Peyer's patch (tissue), 4 donors: ENCODE data around the gene SPATA22. TPM values are rescaled to one million over a fixed set of nuclear protein-coding genes. Genes with fewer than 3 reads are reported as not detected.
A peak's percentile ranks its signal among the peaks of the same experiment; 100 is the strongest.

Experiments used
- DNase-seq, 3 donors: peaks; one replicate each; pipeline ENCODE4 v3.0.0-alpha.2; 2017 to 2019
- H3K27ac ChIP-seq, 4 donors: fragments of 200-600 bp; sonication (generic); one replicate each; pipeline ENCODE4 v1.5.1; 2016 to 2019
- H3K27me3 ChIP-seq, 2 donors: fragments of 200-600 bp; sonication (generic); one replicate each; pipeline ENCODE4 v1.5.1; 2019
- H3K36me3 ChIP-seq, 3 donors: fragments of 200-600 bp; sonication (generic); one replicate each; pipeline ENCODE4 v1.5.1; 2016 to 2019
- H3K4me1 ChIP-seq, 4 donors: fragments of 200-600 bp; sonication (generic); one replicate each; pipeline ENCODE4 v1.5.1; 2016 to 2019
- H3K4me3 ChIP-seq, 4 donors: fragments of 200-600 bp; sonication (generic); 1 replicate in 3 of 4; 2 replicates in 1 of 4; pipeline ENCODE4 v1.5.1; 2016 to 2019; ENCODE audit warnings: mild to moderate bottlenecking in 1 of 4
- H3K9me3 ChIP-seq, 4 donors: fragments of 200-600 bp; sonication (generic); one replicate each; pipeline ENCODE4 v1.5.1; 2016 to 2019; ENCODE audit warnings: mild to moderate bottlenecking in 1 of 4
- POLR2A ChIP-seq, 2 donors: fragments of 450-650 bp; IDR thresholded peaks; one replicate each; pipeline ENCODE4 v1.5.1; 2017; ENCODE audit warnings: antibody characterized with exemption in 2 of 2, mild to moderate bottlenecking in 2 of 2, moderate library complexity in 2 of 2
- total RNA-seq, 4 donors: library from RNA; depleted of rRNA; stranded (reverse); fragments of >200 nt; gene quantifications; one replicate each; pipeline ENCODE4 v1.1.0, GENCODE V29; 2016
- TF ChIP-seq, protein P1 (sequence below), 6 experiments: fragments of 450-650 bp in 4 of 6; fragments of 200-600 bp in 2 of 6; sonication (generic) in 1 of 6; IDR thresholded peaks; one replicate each; pipeline ENCODE4 v1.5.1; 2017 to 2019; ENCODE audit warnings: antibody characterized with exemption in 6 of 6, mild to moderate bottlenecking in 3 of 6, moderate library complexity in 1 of 6

Gene SPATA22
- total RNA-seq, 4 donors from 2014 or later: not detected

DNA sequence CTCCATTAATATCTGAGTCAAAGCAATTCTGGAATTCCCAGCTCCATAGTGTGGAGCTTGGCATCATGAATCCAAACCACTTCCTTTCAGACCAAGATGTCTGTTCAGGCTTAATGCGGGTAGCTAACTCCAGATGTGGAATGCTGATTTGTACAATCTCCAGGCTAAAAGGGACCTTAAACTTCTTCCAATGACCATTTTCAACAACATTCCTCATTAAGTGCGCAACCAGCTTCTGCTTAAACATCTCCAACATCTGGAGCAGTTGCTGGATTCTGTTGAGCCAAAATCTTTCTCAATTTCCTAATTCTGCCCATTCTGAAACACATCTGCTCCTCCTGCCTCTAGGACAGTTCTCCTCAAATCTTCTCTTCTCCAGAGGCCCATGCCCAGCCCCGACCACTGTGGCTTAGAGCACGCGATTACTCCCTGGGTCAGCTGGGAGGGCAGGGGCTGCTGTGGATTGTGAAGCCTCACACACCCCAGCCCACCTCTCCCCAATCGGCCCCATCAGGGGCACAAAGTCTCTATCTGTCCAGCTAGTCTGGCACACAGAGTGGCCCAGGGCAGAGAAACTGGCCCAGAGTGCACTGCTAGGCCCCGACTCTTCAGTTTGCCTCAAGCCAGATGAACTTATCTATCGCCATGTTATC is 40.4 kb upstream of the SPATA22 start:
- H3K36me3 ChIP-seq: no peaks in the 10 kb centered on the region
- H3K27me3 ChIP-seq: no peaks in the 10 kb centered on the region
- peak overlapping the region; percentile 15 to 68 (median 36) for H3K27ac ChIP-seq
- no peaks in the 10 kb centered on the region for H3K9me3 ChIP-seq
- no peaks in the 10 kb centered on the region for H3K4me1 ChIP-seq
- no peak overlapping the region for H3K4me3 ChIP-seq
- TF ChIP-seq, protein P1, sequence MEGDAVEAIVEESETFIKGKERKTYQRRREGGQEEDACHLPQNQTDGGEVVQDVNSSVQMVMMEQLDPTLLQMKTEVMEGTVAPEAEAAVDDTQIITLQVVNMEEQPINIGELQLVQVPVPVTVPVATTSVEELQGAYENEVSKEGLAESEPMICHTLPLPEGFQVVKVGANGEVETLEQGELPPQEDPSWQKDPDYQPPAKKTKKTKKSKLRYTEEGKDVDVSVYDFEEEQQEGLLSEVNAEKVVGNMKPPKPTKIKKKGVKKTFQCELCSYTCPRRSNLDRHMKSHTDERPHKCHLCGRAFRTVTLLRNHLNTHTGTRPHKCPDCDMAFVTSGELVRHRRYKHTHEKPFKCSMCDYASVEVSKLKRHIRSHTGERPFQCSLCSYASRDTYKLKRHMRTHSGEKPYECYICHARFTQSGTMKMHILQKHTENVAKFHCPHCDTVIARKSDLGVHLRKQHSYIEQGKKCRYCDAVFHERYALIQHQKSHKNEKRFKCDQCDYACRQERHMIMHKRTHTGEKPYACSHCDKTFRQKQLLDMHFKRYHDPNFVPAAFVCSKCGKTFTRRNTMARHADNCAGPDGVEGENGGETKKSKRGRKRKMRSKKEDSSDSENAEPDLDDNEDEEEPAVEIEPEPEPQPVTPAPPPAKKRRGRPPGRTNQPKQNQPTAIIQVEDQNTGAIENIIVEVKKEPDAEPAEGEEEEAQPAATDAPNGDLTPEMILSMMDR (IDR thresholded peaks at IDR 0.05): no peak
- no peak for TF ChIP-seq POLR2A (IDR thresholded peaks at IDR 0.05)
- no peak for DNase-seq

DNA sequence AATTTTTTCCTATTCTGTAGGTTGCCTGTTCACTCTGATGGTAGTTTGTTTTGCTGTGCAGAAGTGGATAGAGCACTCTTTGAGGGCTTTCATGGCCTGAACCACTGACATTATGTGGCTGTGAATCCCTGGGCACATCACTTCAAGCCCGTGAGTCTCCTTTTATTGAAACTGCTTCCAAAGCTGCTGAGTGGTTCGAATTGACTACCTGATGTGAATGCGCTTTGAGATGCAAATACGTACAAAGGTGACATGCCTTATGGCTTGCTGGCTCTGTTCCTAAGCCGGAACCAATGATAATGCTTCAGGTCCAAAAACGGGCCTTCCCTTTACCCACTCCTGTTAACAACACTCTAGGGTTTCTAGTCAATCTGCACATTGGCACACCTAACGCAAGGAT is 38.5 kb upstream of the SPATA22 start:
- no peak for TF ChIP-seq POLR2A (IDR thresholded peaks at IDR 0.05)
- TF ChIP-seq, protein P1 (IDR thresholded peaks at IDR 0.05): no peak
- Histone ChIP-seq H3K27me3 (no peaks in the 10 kb centered on the region), H3K36me3 (no peaks in the 10 kb centered on the region), H3K27ac (no peak overlapping the region), H3K4me1 (no peaks in the 10 kb centered on the region), H3K4me3 (no peak overlapping the region), H3K9me3 (no peaks in the 10 kb centered on the region)
- no peak for DNase-seq

DNA sequence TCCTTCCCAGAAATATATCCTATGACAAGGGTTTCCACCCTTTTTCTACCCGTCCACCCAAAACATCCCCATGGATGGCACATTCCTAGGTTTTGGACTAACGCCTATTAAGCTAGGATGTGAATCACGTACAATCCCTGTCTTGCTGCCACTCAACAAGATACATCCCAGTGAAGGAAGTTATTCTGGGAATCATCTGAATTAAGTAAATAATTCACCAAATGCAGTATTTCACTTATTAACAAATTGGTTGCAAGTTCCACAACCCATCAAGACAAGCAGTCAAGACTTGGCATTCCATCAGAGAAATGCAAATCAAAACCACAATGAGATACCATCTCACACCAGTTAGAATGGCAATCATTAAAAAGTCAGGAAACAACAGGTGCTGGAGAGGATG is 36.2 kb upstream of the SPATA22 start:
- H3K36me3 ChIP-seq: no peaks in the 10 kb centered on the region
- H3K4me3 ChIP-seq: no peak overlapping the region
- no peaks in the 10 kb centered on the region for H3K9me3 ChIP-seq
- DNase-seq: no peak
- H3K4me1 ChIP-seq: no peaks in the 10 kb centered on the region
- H3K27ac ChIP-seq: no peak overlapping the region
- TF ChIP-seq, protein P1 (IDR thresholded peaks at IDR 0.05): no peak
- TF ChIP-seq POLR2A (IDR thresholded peaks at IDR 0.05): no peak
- H3K27me3 ChIP-seq: no peaks in the 10 kb centered on the region

DNA sequence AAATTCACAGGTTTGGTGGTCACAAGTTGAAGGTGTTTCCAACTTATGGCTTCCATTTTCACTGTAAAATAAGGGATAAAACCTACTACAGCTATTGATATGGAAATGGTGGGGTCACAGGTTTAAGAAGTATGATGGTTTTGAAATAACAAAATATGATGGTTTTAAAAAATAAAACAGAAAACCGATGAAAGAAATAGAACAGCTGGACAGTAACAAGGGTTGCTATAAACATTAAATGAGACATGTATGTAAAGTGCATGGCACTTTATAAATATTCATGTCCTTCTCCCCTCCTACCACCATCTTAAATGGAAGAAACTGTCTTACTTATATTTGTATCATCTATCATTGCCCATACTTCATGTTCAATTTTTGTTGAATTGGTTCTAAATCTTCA is 35.5 kb upstream of the SPATA22 start:
- Histone ChIP-seq H3K36me3 (no peaks in the 10 kb centered on the region), H3K4me1 (no peaks in the 10 kb centered on the region), H3K9me3 (no peaks in the 10 kb centered on the region), H3K27ac (no peak overlapping the region), H3K4me3 (no peak overlapping the region), H3K27me3 (no peaks in the 10 kb centered on the region)
- DNase-seq: no peak
- TF ChIP-seq POLR2A (IDR thresholded peaks at IDR 0.05): no peak
- TF ChIP-seq, protein P1 (IDR thresholded peaks at IDR 0.05): no peak

DNA sequence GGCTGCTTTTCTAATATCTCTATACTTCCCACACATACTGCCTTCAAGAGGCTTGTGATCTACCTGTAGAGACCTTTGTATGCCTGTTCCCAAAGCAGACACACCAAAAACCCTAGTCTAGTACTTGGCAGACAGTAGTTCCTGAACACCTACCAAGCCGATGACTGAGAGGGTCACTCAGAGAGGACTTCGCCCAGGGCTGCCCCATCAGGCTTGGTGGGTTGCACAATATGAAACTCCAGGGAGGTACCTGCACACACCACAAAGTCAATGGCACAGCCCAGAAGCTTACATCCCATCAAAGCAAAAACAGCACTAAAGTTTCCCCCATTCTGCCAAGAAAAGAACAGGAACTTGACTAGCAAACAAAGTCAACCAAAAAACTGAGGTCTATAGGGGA is 34.4 kb upstream of the SPATA22 start:
- Histone ChIP-seq H3K27me3 (no peaks in the 10 kb centered on the region), H3K4me1 (no peaks in the 10 kb centered on the region), H3K36me3 (no peaks in the 10 kb centered on the region), H3K9me3 (no peaks in the 10 kb centered on the region), H3K4me3 (no peak overlapping the region), H3K27ac (no peak overlapping the region)
- TF ChIP-seq, protein P1 (IDR thresholded peaks at IDR 0.05): no peak
- TF ChIP-seq POLR2A (IDR thresholded peaks at IDR 0.05): no peak
- no peak for DNase-seq

DNA sequence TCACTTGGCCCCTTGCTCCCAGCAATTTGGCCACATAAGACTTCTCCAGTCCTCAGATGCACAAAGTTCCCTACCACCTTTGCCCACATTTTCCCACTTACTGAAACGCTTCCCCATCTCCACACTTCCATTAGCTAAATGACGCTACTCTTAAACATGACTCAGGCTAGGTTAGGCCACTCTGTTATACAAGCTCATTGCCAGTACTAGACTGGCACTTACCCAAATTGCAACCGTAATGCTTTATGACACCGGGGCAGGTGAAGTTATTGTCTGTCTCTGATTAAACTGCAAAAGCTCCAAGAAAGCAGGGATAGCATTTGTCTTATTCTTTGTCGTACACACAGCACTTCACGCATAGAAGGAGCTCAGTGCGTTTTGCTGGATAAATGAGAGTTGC is 33.4 kb upstream of the SPATA22 start:
- Histone ChIP-seq H3K4me3 (no peak overlapping the region), H3K36me3 (no peaks in the 10 kb centered on the region), H3K27ac (no peak overlapping the region), H3K4me1 (no peaks in the 10 kb centered on the region), H3K9me3 (no peaks in the 10 kb centered on the region), H3K27me3 (no peaks in the 10 kb centered on the region)
- TF ChIP-seq, protein P1 (IDR thresholded peaks at IDR 0.05): no peak
- TF ChIP-seq POLR2A (IDR thresholded peaks at IDR 0.05): no peak
- no peak for DNase-seq
